ENCODE measurements around the gene RPTOR. TPM values are rescaled to one million over a fixed set of nuclear protein-coding genes. Genes with fewer than 3 reads are reported as not detected.

The RPTOR gene
- total and polyA plus RNA-seq, 2 experiments from 2014 or later = 13.2 to 37.9 TPM

GRCh38 chr17:80962356-80963329 is 418.0 kb downstream of the RPTOR start:
- Histone ChIP-seq H3K36me3 (no peaks in the 10 kb centered on the region), H3K4me3 (no peak overlapping the region), H3K4me1 (ENCODE audit: low read depth) (no peaks in the 10 kb centered on the region), H3K27me3 (no peaks in the 10 kb centered on the region), H3K9me3 (ENCODE audit: low read depth) (no peaks in the 10 kb centered on the region), H3K27ac (no peak overlapping the region)
- DNase-seq (ENCODE audit: low read depth in 1 of 2, low spot score in 1 of 2) = no peak
- no peak for TF ChIP-seq CTCF (IDR thresholded peaks at IDR 0.05; ENCODE audit: low read depth, low read length)

- Histone ChIP-seq H3K4me1 (ENCODE audit: low read depth) (no peaks in the 10 kb centered on the region), H3K27ac (no peak overlapping the region), H3K9me3 (ENCODE audit: low read depth) (no peaks in the 10 kb centered on the region), H3K27me3 (no peaks in the 10 kb centered on the region), H3K36me3 (no peaks in the 10 kb centered on the region), H3K4me3 (no peak overlapping the region)
- no peak for DNase-seq (ENCODE audit: low read depth in 1 of 2, low spot score in 1 of 2)
- TF ChIP-seq CTCF (IDR thresholded peaks at IDR 0.05; ENCODE audit: low read depth, low read length) = no peak
Observed at GRCh38 chr17:80963812-80964543, 419.3 kb downstream of the RPTOR start.

- Histone ChIP-seq H3K4me3 (no peak overlapping the region), H3K4me1 (ENCODE audit: low read depth) (no peaks in the 10 kb centered on the region), H3K27me3 (no peaks in the 10 kb centered on the region), H3K27ac (no peak overlapping the region), H3K36me3 (no peaks in the 10 kb centered on the region), H3K9me3 (ENCODE audit: low read depth) (no peaks in the 10 kb centered on the region)
- no peak for TF ChIP-seq CTCF (IDR thresholded peaks at IDR 0.05; ENCODE audit: low read depth, low read length)
- no peak for DNase-seq (ENCODE audit: low read depth in 1 of 2, low spot score in 1 of 2)
Observed at GRCh38 chr17:80964544-80964856, 419.9 kb downstream of the RPTOR start.

- Histone ChIP-seq H3K36me3 (no peaks in the 10 kb centered on the region), H3K4me1 (ENCODE audit: low read depth) (no peaks in the 10 kb centered on the region), H3K27ac (no peak overlapping the region), H3K9me3 (ENCODE audit: low read depth) (no peaks in the 10 kb centered on the region), H3K4me3 (no peak overlapping the region), H3K27me3 (no peaks in the 10 kb centered on the region)
- no peak for TF ChIP-seq CTCF (IDR thresholded peaks at IDR 0.05; ENCODE audit: low read depth, low read length)
- DNase-seq (ENCODE audit: low read depth in 1 of 2, low spot score in 1 of 2) = no peak
Observed at GRCh38 chr17:80964859-80965580, 420.4 kb downstream of the RPTOR start.

GRCh38 chr17:80965606-80966005 is 421.0 kb downstream of the RPTOR start:
- DNase-seq (ENCODE audit: low read depth in 1 of 2, low spot score in 1 of 2) = no peak
- TF ChIP-seq CTCF (IDR thresholded peaks at IDR 0.05; ENCODE audit: low read depth, low read length) = no peak
- no peaks in the 10 kb centered on the region for H3K4me1 ChIP-seq (ENCODE audit: low read depth)
- no peak overlapping the region for H3K4me3 ChIP-seq
- no peaks in the 10 kb centered on the region for H3K36me3 ChIP-seq
- H3K27me3 ChIP-seq = no peaks in the 10 kb centered on the region
- H3K27ac ChIP-seq = no peak overlapping the region
- no peaks in the 10 kb centered on the region for H3K9me3 ChIP-seq (ENCODE audit: low read depth)

Data from cardiac muscle cell (in vitro differentiated cells and primary cell).